ENCODE measurements around the gene IFNB1.

The IFNB1 gene

GRCh38 chr9:21077781-21078180 is at the start of gene IFNB1:
IFNB1 (minus strand) TSS chr9:21077942; CDS start chr9:21077869, 73 bp downstream.
- Histone ChIP-seq H3K36me3 (no peaks in the 10 kb centered on the region), H3K4me3 (no peak within 1 kb of the TSS), H3K27ac (no peak within 1 kb of the TSS), H3K4me1 (peaks cover 0 to 14% (median 6%) of the 10 kb centered on the region in 4 donors), H3K27me3 (no peaks in the 10 kb centered on the region), H3K9me3 (no peaks in the 10 kb centered on the region)
- DNase-seq: no peak
- intact Hi-C loops (cut with DNase I; ENCODE audit: low total_unique reads): no loop called here
- no peak for TF ChIP-seq CTCF (IDR thresholded peaks at IDR 0.05)

GRCh38 chr9:21121595-21122251 is 44.0 kb upstream of the IFNB1 start:
- Histone ChIP-seq H3K27ac (no peak overlapping the region), H3K27me3 (no peaks in the 10 kb centered on the region), H3K36me3 (no peaks in the 10 kb centered on the region), H3K9me3 (no peaks in the 10 kb centered on the region), H3K4me3 (no peak overlapping the region), H3K4me1 (no peaks in the 10 kb centered on the region)
- no peak for DNase-seq
- intact Hi-C loops (cut with DNase I; ENCODE audit: low total_unique reads): no loop called here
- no peak for TF ChIP-seq CTCF (IDR thresholded peaks at IDR 0.05)

GRCh38 chr9:21121079-21121478 is 43.3 kb upstream of the IFNB1 start:
- no peaks in the 10 kb centered on the region for H3K27me3 ChIP-seq
- no peak for TF ChIP-seq CTCF (IDR thresholded peaks at IDR 0.05)

GRCh38 chr9:21119093-21119770 is 41.5 kb upstream of the IFNB1 start:
- Histone ChIP-seq H3K27me3 (no peaks in the 10 kb centered on the region), H3K27ac (no peak overlapping the region), H3K4me3 (no peak overlapping the region), H3K9me3 (no peaks in the 10 kb centered on the region), H3K4me1 (no peaks in the 10 kb centered on the region), H3K36me3 (no peaks in the 10 kb centered on the region)
- TF ChIP-seq CTCF (IDR thresholded peaks at IDR 0.05): no peak
- peak in 1 of 2 donors; percentile 25 for DNase-seq
- intact Hi-C loops (cut with DNase I; ENCODE audit: low total_unique reads): loop anchor here (10.0 kb wide), 2 partner anchors 234 to 1194 kb away; no protein-coding TSS in a partner anchor

More at GRCh38 chr9:21121079-21121478, 43.3 kb upstream of the IFNB1 start:
- intact Hi-C loops (cut with DNase I; ENCODE audit: low total_unique reads): no loop called here
- Histone ChIP-seq H3K36me3 (no peaks in the 10 kb centered on the region), H3K9me3 (no peaks in the 10 kb centered on the region), H3K4me3 (no peak overlapping the region), H3K4me1 (no peaks in the 10 kb centered on the region), H3K27ac (no peak overlapping the region)
- DNase-seq: no peak

- DNase-seq: no peak
- Histone ChIP-seq H3K4me1 (no peaks in the 10 kb centered on the region), H3K27ac (no peak overlapping the region), H3K27me3 (no peaks in the 10 kb centered on the region), H3K36me3 (no peaks in the 10 kb centered on the region), H3K9me3 (no peaks in the 10 kb centered on the region), H3K4me3 (no peak overlapping the region)
- intact Hi-C loops (cut with DNase I; ENCODE audit: low total_unique reads): loop anchor here (10.0 kb wide), 2 partner anchors 230 to 1190 kb away; no protein-coding TSS in a partner anchor
- no peak for TF ChIP-seq CTCF (IDR thresholded peaks at IDR 0.05)
Measured at GRCh38 chr9:21114311-21114710, 36.6 kb upstream of the IFNB1 start.

Data from tibial artery (tissue), 4 donors.